HG02763 (cell line): ENCODE data around the gene ABHD5.

ENCODE experiments used
- ATAC-seq: cut with Tn5 transposase; IDR thresholded peaks from one replicate; pipeline ENCODE4 v1.9.1; 2021; ENCODE audit warnings: mild to moderate bottlenecking, moderate library complexity; ENCODE audit not compliant: unreplicated experiment

Gene ABHD5

DNA sequence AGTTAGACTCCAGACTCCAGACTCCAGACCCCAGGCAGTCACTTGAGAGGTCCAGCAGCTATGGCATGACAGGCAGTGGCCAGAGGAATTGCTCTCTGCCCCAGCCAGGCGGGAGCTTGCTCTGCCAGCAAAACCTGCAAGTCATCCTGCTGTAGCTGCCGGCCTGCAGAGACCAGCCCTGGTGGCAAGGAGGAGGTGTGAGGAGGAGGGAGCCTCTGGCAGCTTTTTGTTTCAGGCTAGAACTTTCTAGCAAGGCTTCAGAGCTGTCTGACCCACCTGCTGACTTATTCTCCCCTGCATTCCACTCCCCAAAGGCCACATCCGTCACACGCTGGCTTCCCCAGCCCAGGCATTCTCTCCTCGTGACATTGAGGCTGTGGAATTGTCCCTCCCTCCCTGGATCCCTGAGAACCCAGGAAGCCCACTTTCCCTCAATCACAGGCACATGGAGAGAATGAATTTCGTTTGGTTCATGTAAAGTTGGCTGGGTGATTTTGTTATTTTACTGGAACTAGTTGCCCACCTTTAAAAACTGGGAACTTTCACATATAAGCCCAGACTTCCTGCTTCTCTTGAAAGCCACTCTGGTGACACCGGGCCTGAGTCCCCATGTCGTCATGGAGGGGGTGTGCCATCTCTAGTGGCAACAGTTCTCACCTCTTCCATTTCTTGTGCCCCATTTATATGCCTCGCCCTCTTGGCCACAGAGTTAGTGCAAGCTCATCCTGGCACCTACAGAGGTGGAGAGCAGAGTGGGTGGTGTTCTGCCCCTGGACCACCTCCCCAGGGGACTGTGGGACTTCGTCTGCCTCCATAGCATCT lies 82.7 kb downstream of the ABHD5 start:
- no peak for ATAC-seq

DNA sequence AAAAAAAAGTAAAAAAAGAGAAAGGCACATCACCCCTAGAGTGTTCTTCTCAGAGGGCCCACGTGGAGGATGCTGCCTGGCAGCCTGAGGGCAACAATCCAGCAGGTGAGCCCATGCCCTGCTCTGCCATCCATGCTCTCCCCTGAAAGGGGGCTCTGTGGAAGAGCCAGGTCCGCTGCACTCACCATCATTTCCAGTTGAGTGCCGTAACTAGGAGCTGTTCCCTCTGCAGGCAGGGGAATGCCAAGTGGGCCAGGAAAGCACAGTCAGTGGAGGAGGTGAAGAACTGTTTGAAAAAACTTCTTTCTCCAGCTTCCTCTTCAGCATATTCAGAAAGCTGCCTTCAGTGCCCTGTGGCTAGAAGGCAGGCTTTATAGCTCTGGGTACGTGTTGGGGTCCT lies 84.1 kb downstream of the ABHD5 start:
- ATAC-seq = no peak

- no peak for ATAC-seq
Measured at GRCh38 chr3:43776101-43776500, 85.4 kb downstream of the ABHD5 start.

GRCh38 chr3:43779850-43780249 lies 89.1 kb downstream of the ABHD5 start:
- no peak for ATAC-seq

GRCh38 chr3:43782541-43782940 lies 91.8 kb downstream of the ABHD5 start:
- ATAC-seq = no peak
